NCI-H446 treated with DMSO at 0.1 percent for 48 hours (cell line): ENCODE measurements around the gene PDX1.

ENCODE experiments used
- DNase-seq: peaks from one replicate; lab custom pipeline; 2025; lab: John Stamatoyannopoulos, UW

The PDX1 gene

GRCh38 chr13:27919934-27920676 lies at the start of gene PDX1:
PDX1 (plus strand) TSS chr13:27920000; CDS start chr13:27920139, 139 bp downstream.
- no peak for DNase-seq

GRCh38 chr13:27878274-27878673 lies 41.5 kb upstream of the PDX1 start:
- no peak for DNase-seq

GRCh38 chr13:27889471-27889870 lies 30.3 kb upstream of the PDX1 start:
- no peak for DNase-seq

GRCh38 chr13:27896726-27897125 lies 23.1 kb upstream of the PDX1 start:
- DNase-seq = no peak

- no peak for DNase-seq
These were observed 15.1 kb upstream of the PDX1 start for GRCh38 chr13:27904719-27905118.

- DNase-seq = no peak
These were observed 14.2 kb upstream of the PDX1 start for GRCh38 chr13:27905650-27906049.

- DNase-seq = no peak
These were observed 12.5 kb upstream of the PDX1 start for GRCh38 chr13:27907121-27907787.

GRCh38 chr13:27909378-27909777 lies 10.4 kb upstream of the PDX1 start:
- DNase-seq = no peak

GRCh38 chr13:27911521-27911920 lies 8.3 kb upstream of the PDX1 start:
- DNase-seq = no peak

GRCh38 chr13:27913160-27913559 lies 6.6 kb upstream of the PDX1 start:
- no peak for DNase-seq

GRCh38 chr13:27915301-27916207 lies 4.2 kb upstream of the PDX1 start:
- DNase-seq = no peak

- DNase-seq = no peak
These were observed 2.5 kb upstream of the PDX1 start for GRCh38 chr13:27917121-27917947.

- no peak for DNase-seq
These were observed 1.5 kb upstream of the PDX1 start for GRCh38 chr13:27918041-27918917.

GRCh38 chr13:27918918-27919658 lies 712 bp upstream of the PDX1 start:
- no peak for DNase-seq

GRCh38 chr13:27919659-27919933 lies 204 bp upstream of the PDX1 start:
- no peak for DNase-seq

GRCh38 chr13:27920677-27921420 lies 1.0 kb downstream of the PDX1 start:
- no peak for DNase-seq

- DNase-seq = no peak
These were observed 1.7 kb downstream of the PDX1 start for GRCh38 chr13:27921421-27921960.

GRCh38 chr13:27921961-27922882 lies 2.4 kb downstream of the PDX1 start:
- DNase-seq = no peak
